ENCODE results near the gene PPP1R27. TPM values are rescaled to one million over a fixed set of nuclear protein-coding genes. Genes with fewer than 3 reads are reported as not detected.
A peak's percentile ranks its signal among the peaks of the same experiment; 100 is the strongest.

Gene PPP1R27
- total and polyA plus RNA-seq, 9 of the 15 experiments (the other 6 are each of a cell fraction or from before 2014, with no cell fraction given), result 0.29 to 6.9 (median 1.5) TPM; not detected in 2

DNA sequence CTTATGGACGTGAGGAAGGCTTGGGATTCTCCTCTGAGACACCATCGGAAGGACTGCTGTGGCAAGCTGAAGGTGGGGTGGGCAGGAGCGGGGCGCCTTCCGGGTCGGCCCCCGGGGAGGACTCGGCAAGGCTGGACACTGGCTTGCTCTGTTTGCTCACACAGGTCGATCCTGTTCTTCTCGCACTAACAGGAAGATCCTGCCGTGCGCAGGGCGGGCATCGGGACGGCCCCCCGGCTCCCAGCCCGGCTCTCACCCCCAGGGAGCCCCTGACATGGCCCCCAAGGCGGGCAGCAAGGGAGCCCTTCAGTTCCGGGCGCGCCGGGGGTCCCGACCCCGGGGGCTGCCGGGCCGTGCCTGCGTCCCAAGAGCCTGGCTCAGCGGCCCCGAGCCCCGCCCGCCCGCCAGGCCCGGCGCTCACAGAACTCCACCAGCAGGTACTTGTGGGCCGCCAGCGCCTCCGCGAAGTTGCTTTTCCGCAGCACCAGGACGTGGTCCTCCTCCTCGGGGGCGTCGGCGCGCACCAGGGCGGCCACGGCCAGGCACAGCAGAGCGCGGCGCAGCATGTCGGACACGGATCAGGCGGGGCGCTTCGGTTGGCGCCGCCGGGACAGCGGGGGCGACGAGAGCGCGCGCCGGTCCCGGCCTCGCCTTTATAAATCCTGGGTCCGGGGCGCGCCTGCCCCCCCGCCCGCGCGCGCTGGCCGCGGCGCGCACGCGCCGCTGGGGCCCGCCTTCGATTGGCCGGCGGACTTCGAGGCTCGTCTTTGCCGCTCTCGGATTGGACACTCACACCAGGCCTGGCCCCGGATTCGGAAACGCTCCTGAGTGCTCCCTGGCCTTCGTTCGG is 25.3 kb upstream of the PPP1R27 start, which contains the start of gene P4HB (continued):
- TF ChIP-seq ID3 (CRISPR knock-in tag; IDR thresholded peaks at IDR 0.05) (no peak), ID3 (tag; IDR thresholded peaks at IDR 0.05) (peak; percentile 73; the same call in 1 of the 2 replicates), ZNF740 (CRISPR knock-in tag; IDR thresholded peaks at IDR 0.05) (0 out of 2 replicates have a peak, but pooled peaks have one; percentile 24), ZNF740 (tag; IDR thresholded peaks at IDR 0.05) (peak in 1 of 2 experiments; percentile 73; a peak in 2 of 4 replicates), MAFK (IDR thresholded peaks at IDR 0.05; ENCODE audit: low read length) (no peak), ZNF431 (CRISPR knock-in tag; IDR thresholded peaks at IDR 0.05) (no peak), ZNF785 (CRISPR knock-in tag; IDR thresholded peaks at IDR 0.05) (no peak), CHAMP1 (IDR thresholded peaks at IDR 0.05) (no peak), CBFA2T3 (IDR thresholded peaks at IDR 0.05) (no peak), MCM5 (IDR thresholded peaks at IDR 0.05; ENCODE audit: low read depth) (no peak), ZNF311 (CRISPR knock-in tag; IDR thresholded peaks at IDR 0.05) (no peak), MTA3 (IDR thresholded peaks at IDR 0.05; ENCODE audit: borderline replicate concordance) (peak; percentile 57; the same call in 1 of the 2 replicates), RAD51 (IDR thresholded peaks at IDR 0.05; ENCODE audit: borderline replicate concordance, low read depth) (no peak), ZBTB43 (CRISPR knock-in tag; IDR thresholded peaks at IDR 0.05) (no peak), MTA1 (IDR thresholded peaks at IDR 0.05; ENCODE audit: borderline replicate concordance) (no peak), RBBP5 (IDR thresholded peaks at IDR 0.05; ENCODE audit: borderline replicate concordance, insufficient read depth, low read length, poor library complexity, severe bottlenecking) (no peak)
- TF ChIP-seq, protein P1, sequence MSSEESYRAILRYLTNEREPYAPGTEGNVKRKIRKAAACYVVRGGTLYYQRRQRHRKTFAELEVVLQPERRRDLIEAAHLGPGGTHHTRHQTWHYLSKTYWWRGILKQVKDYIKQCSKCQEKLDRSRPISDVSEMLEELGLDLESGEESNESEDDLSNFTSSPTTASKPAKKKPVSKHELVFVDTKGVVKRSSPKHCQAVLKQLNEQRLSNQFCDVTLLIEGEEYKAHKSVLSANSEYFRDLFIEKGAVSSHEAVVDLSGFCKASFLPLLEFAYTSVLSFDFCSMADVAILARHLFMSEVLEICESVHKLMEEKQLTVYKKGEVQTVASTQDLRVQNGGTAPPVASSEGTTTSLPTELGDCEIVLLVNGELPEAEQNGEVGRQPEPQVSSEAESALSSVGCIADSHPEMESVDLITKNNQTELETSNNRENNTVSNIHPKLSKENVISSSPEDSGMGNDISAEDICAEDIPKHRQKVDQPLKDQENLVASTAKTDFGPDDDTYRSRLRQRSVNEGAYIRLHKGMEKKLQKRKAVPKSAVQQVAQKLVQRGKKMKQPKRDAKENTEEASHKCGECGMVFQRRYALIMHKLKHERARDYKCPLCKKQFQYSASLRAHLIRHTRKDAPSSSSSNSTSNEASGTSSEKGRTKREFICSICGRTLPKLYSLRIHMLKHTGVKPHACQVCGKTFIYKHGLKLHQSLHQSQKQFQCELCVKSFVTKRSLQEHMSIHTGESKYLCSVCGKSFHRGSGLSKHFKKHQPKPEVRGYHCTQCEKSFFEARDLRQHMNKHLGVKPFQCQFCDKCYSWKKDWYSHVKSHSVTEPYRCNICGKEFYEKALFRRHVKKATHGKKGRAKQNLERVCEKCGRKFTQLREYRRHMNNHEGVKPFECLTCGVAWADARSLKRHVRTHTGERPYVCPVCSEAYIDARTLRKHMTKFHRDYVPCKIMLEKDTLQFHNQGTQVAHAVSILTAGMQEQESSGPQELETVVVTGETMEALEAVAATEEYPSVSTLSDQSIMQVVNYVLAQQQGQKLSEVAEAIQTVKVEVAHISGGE (CRISPR knock-in tag; IDR thresholded peaks at IDR 0.05), result no peak
